ENCODE measurements around the gene CELF2.

CELF2 gene

DNA sequence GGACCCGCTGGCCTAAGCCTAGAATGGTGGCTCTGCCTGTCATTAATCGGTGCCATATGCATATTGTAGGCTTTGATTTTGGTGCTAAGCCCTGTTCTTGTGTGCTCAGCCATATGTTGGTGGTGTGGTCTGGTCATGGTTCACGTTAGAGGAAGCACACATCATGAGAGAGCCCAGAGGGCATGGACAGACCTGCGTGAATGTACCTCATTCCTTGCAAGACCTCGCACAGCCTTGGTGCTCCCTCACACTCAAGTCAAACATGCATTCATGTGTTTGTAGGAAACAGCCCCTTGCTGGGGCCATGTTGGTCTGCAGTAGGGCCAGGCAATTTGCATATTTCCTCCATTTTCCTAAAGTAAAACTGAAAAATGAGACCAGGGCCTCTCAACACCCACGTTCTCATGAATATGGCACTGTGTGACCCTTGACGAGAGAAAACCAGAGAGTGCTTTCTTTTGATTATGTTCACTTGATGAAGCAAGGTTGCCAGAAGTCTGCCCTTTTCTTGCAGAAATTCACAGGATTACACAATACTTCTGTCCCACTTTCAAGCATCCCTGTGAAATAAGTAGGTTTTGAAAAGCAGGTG lies 268.7 kb downstream of the CELF2 start:
- in situ Hi-C loops (cut with HindIII; ENCODE audit: low sequenced_read_pairs) = no loop called here

DNA sequence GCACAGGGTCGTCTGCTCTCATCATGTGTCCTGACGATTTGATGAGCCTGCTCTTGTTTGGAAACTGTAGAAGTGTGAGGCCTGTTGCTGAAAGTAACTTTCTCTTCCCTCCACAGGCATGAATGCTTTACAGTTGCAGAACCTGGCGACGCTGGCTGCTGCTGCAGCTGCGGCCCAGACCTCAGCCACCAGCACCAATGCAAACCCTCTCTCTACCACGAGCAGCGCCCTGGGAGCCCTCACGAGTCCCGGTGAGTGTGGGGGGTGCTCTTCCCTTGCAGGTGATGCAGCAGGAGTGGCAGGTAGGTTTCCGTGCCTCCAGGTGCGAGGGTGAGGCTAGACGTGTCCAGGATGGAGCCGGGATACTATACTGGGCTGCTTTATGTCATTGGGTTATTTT lies 270.6 kb downstream of the CELF2 start:
- in situ Hi-C loops (cut with HindIII; ENCODE audit: low sequenced_read_pairs) = no loop called here

DNA sequence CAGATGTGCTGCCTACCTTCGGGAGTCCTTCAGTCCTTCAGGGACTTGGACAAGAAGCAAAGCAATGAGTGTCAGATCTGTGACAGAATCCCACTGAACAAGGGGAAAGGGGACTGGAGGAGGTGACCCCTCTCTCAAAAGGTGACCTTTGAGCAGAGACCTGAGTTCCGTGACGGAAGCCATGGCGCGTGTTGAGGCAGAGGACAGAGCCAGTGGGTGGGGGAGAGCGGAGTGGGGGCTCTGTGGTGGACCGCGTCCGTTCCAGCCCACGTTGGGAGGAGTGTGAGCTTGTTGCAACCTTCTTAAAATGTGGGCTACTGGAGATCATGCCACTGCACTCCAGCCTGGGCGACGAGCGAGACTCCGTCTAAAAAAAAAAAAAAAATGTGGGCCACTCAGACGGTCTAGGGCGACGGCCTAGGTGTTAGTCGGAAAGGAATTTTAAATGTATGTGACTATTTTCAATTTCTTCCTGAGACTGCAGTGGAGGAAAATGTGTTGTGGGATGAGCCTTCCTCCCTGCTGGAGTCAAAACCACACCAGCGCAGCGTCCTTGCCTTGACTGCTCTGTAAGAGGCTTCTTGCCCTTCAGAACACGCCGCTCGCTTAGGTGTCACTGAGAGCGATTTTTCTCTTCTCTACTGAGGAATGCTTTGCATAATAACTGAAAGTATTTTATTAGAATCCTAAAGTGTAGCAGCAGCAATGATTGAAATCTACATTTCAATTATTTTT lies 272.7 kb downstream of the CELF2 start:
- in situ Hi-C loops (cut with HindIII; ENCODE audit: low sequenced_read_pairs) = no loop called here

DNA sequence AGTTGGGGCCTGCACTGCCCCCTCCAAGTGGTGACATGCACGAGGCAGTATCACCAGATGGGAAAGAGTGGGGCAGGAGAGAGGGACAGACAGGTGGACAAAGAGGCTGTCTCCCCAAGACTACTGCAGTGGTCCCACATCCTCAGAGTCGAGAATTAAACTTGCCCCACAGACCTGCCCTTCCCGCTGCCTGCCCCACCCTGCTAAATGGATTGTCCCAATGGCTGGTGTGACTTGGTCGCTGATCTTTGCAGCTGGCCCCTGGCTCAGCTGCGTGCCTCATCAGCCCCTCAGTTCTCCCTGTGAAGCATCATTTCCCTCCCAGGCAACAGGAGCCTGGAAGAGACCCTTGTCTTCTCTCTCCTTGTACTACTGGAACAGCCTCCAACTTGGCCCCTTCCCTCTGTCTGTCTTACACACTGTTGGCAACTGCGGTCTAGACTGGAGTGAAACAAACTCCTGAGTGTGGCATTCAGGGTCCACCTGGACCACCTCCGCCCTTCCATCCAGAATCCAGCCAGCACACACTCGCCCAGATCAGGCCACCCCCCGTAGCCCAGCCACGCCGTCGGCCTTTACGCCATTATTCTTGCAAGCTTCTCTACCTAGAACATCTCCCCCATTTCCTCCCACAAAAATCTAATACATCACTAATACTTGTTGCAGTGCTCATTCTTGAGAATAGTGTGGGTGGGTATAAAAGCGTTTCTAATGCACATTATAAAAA lies 275.1 kb downstream of the CELF2 start:
- in situ Hi-C loops (cut with HindIII; ENCODE audit: low sequenced_read_pairs) = no loop called here

DNA sequence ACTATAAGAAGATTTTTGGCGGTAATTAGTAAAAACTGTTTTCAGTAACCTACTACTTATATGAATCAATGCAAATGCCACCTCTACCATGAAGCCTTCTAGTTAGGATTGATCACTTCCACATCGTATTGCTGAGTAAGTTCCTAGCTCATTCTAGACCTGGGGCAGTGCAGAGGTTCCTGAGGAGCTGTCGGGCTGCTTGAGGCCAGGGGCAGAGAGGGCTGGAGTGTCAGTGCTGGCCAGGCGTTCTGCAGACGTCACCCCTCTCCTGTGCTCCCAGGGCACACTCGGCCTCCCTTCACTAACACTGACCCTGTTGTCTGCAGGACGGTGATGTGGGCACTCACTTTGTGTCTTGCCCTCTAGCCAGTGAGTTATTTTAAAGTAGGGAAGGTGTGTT lies 275.7 kb downstream of the CELF2 start:
- in situ Hi-C loops (cut with HindIII; ENCODE audit: low sequenced_read_pairs) = no loop called here

DNA sequence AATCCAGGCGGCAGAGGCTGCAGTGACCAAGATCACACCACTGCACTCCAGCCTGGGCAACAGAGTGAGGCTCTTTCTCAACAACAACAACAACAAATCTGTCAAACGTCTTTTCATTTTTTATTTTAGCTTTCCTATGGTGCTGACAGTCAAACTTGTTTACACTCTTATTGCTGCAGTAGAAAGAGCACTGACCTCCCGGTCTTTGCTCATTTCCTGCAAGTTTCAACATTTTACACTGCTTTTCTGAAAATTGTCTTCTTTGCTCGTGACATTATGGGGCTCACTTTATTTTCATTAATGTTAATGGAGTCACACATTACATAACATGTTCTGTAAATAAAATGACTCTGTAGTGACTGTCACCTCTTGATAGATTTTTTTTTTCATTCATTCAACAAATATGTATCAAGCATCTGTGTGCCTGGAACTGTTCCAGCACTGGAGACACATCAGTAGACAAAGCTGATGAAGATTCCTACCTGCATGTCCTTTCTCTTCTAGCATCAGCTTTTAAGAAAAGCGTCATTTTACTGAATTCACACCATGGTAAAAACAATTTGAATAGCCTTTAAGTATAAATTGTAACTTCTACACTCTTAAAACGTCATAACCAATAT lies 277.3 kb downstream of the CELF2 start:
- in situ Hi-C loops (cut with HindIII; ENCODE audit: low sequenced_read_pairs) = no loop called here

DNA sequence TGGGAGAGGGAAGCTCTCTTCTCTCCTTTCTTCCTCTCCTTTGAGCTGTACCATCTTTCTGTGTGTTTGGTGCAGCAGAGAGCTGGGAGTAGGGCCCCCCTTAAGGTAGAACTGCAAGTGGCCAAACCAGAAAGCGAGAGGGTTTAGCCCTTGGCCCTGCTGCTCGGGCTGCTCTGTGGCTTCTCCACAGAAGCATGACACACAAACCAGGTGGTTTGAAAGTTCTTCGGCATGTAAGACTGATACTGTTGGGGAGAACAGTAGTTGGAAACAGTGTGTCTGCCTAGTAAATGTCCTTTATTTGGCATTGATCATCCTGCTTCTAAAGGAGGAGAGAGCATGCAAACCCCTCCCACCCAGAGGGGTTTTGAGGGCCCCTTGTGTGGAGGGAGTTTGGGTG lies 277.8 kb downstream of the CELF2 start:
- in situ Hi-C loops (cut with HindIII; ENCODE audit: low sequenced_read_pairs) = no loop called here

DNA sequence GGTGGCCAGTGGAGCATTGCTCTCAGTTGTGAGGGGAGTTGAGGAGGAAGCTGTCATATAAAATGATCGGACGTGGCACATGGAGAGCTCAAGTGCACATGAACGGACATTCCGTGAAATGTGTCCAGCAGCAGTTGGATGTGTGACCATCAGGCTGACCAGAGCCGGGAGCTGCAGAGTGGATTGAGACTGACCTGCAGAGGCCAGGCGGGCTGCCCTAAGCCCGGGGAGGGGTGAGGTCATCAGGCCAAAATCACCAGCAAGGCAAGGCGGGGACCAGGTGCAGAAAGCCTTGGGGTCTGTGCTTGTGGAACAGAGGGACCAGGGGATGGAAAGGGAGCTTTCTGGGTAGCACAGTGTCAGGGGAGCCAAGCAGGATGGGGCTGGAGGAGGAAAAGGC lies 279.5 kb downstream of the CELF2 start:
- in situ Hi-C loops (cut with HindIII; ENCODE audit: low sequenced_read_pairs) = no loop called here

DNA sequence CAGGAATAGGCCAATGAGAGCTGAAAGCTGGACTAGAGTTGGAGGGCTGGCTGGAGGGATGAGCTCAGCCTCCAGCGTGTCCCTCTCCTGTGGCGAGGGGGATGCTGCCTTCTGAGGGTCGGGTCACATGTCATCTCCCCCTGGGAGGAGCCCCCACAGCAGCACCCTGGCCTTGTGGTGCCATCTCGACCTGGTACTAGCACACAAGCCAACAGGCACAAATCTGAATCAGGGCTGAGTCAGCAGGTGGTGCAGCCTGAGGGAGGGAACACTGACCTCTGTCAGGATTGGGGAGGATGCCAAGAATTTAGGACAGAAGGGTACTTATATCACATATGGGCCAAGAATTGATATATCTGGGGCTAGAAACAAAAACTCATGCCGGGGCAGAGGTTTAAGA lies 280.4 kb downstream of the CELF2 start:
- in situ Hi-C loops (cut with HindIII; ENCODE audit: low sequenced_read_pairs) = no loop called here

DNA sequence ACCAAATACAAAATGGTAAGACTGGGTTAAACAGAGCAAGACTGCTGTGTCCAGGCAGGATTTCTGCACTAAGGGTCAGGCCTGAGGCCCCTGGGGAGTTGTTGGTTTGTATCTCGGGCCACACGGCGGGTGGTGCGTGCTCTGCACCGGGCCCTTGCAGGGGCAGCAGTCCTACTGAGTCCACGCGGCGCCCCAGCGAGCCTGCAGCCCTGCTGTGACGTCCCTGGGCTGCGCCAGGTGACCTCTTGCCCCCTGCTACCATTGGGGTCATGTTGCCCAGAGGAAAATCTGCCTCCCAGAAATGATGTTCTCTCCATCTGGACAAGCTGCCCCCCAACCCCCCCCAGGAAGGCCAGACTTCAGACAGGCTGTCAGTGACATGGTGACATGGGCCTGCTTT lies 281.5 kb downstream of the CELF2 start:
- in situ Hi-C loops (cut with HindIII; ENCODE audit: low sequenced_read_pairs) = no loop called here

DNA sequence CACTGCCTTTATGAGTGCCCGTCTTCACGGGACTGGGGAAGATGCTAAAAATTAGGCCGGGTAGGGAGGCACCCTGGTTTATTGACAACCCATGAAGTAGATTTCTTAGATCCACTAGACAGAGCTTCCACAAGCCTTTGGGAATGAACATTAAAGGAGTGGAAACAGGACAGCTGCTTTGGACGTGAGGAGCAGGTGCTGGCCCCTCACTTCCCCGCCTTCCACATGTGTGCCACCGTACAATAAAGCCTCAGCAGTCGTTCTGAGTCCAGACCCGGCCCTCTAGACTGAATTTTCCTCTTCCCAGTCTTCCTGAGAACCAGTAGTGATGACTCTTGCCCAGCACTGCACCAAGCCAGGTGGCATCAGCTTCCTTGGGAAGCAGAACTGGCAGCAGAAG lies 282.4 kb downstream of the CELF2 start:
- in situ Hi-C loops (cut with HindIII; ENCODE audit: low sequenced_read_pairs) = no loop called here

DNA sequence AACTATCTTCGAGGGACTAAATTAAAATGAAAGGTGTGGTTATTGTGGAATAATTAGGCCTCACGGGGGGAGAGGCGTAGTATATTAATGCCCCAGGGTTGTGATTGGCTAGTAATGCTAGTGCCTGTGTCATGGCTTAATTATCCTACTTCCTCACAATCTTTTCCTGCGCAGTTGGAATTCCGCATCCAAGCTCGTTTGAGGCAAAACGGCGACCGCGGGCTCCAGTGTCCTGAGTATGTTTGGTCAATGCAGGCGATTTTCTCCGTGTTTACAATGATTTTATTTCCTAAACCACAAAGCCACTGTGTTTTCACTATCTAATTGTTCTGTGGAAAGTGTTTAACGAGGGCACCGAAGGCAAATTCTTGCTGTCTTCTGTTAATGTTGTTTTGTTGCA lies 282.9 kb downstream of the CELF2 start:
- in situ Hi-C loops (cut with HindIII; ENCODE audit: low sequenced_read_pairs) = no loop called here

DNA sequence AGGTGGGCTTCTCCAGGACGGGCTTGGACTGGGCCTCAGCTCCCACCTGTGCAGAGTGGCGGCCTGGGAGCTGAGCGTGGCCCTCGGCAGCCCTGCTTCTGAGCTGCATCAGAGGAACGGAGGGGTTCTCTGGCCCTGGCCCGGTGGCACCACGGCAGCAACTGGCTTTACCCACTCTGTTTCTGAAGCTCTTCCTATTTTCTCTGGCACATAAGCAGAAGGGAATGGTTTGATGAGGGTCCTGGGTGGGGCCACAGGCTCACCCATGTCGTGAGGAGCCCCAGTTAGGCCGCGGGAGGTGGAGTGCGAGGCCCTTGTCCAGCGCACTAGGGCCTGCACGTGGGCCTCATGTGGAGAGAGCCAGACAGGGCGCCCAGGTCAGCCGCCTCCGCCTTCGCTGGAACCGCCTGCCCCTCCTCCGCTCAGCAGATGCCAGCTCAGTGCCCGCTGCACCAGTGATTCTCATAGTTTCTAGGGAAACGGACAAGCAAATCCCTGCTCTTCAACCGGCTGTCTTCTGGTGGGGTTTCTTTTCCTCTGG lies 284.0 kb downstream of the CELF2 start:
- in situ Hi-C loops (cut with HindIII; ENCODE audit: low sequenced_read_pairs) = no loop called here

DNA sequence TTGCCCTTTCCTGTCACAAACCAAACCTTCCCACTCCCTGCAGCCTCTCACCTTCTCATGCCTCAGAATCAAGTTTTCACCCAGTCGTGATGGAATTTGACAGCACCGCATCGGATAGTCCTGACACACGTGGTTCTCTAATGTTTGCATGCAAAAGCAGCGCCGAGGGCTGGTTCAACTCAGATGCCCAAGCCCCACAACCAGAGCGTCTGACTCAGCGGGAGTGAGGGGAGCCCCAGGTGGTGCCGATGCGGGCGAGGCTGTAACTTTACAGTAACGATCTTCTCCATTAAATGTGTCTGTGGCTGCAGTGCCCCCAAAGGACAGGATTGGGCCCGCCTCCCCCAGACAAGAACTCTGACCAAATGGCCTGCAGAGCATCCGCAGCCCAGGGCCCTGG lies 284.5 kb downstream of the CELF2 start:
- in situ Hi-C loops (cut with HindIII; ENCODE audit: low sequenced_read_pairs) = no loop called here

DNA sequence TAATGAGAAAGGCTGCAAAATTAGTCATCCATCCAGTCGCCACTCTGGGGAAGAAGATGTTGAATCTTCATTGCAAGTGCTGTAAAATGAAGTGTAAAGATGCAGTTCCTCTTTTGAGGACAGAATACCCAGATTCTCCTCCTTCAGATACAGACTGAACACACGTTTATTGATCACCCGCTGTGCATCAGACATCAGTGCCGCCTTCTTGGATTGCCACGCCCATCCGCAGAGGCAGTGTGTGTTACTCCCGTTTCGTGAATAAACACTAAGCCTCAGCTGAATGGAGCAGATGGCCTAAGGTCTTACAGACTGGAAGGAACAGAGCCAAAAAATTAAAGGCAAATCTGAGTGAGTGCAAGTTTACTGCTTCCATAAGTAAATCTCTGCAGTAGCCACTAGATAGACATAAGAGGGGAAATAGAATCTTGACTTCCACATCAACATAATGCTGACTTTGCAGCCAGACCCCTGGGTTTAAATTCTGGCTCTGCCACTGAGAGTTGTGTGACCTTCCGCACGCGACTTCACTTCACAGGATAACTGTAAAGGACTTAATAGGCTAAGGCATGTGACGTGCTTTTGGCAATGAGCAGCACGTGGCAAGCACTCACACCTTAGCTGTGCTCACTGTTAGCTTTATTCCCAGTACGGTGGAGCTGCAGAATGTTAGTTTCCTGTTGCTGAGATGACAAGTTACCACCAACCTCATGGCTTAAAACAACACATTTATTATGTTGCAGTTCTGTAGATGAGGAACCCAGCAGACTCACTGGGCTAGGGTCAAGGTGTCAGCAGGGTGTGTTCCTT lies 285.9 kb downstream of the CELF2 start:
- in situ Hi-C loops (cut with HindIII; ENCODE audit: low sequenced_read_pairs) = no loop called here

DNA sequence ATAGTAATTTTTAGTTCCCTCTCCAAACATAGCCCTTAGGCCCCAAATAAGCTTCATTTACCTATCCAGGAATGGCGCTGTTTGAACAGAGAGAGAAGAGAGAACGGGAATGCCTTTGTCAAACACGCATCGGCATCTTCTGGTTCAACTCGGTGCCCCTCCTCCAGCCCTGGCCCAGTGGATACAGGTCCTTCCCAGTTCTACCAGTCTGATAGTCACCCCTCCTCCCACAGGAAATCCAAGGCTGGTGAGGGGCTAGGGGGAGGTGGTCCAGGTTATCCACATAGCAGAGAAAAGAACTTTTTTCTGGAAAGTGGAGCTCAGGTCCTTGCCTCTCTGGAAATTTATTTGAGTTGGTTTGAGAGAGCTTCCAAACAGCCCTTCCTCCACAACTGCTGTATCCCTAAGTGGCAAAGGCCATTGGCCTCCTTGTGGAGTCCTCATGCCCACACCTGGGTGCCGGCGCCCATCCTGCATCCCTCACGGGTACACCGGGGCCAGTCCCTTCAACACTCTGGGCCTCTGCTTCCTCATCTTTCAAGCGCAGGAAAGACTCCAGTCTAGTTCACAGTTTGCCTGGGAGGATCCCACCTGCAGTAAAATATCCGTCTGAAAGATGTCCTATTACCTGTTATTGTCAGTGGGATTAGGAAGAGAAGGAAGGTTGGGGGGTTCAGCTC lies 287.4 kb downstream of the CELF2 start:
- in situ Hi-C loops (cut with HindIII; ENCODE audit: low sequenced_read_pairs) = no loop called here

DNA sequence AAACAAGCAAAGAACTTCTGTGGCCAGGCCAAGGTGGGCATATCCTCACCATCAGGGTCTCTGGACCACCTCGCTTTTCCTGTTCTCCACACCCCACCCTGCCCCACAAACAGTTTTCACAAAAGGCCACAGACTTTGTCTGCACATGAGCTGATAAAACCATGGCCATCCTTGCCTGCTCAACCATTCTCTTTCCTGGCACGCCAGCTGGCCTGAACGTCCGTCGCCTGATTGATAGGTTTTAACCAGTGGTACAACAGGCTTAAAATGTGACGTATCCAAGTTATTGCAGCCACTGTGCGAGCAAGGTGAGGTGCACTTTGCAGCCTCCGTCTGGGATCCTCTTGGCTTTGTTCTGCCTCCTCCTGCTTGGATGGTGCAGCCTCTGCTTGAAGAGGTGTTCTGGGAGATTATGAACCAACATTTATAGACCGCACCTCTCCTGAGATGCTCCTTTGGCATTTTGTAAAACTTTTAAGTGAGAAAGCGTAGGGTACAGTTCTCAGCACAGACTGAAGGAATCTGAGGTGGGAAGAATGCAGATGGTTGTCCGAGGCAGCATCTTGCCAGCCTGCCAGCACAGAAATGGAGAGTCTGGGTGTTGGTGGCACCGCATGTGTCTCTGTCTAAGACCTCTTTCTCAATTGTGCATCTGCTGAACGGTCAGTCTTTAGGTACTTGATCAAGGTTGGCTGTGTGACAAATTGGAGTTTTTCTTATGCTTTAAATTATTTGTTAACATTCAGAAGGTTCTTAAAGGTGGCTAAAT lies 288.3 kb downstream of the CELF2 start:
- in situ Hi-C loops (cut with HindIII; ENCODE audit: low sequenced_read_pairs) = no loop called here

DNA sequence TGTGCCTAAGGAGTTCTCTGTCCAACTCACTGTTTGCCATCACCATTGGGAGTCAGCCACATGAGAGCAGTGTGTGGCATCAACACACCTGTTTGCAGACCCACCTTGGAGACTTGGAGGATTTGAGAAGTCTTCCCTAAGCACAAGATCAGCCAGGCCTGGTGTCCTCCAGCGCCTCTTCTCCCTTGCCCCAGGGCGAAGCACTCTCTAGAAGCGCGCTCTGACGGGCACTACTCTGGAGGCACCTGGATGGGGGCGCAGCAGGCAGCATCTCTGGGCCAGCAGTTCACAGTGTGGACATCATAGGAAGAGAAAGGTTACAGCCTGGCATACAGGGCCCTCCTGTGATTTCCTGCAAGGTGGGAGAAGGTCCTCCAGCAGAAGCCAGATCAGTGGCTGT lies 289.3 kb downstream of the CELF2 start:
- in situ Hi-C loops (cut with HindIII; ENCODE audit: low sequenced_read_pairs) = no loop called here

DNA sequence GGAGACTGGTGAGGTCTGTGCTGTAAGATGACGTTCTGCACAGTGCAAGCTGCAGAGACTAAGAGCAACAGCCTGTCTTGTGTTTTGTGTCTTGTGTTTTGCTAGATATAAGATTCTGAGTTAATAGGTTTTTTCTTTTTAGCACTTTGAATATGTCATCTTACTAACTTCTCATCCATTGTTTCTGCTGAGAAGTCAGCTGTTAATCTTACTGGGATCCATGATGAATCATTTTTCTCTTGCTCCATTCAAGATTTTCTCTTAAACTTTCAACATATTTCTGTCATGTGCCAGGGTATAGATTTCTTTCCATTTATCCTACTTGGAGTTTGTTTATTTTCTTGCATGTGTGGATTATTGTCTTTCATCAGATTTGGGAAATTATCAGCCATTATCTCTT lies 290.3 kb downstream of the CELF2 start:
- in situ Hi-C loops (cut with HindIII; ENCODE audit: low sequenced_read_pairs) = no loop called here
